Activated effector memory CD4-positive, alpha-beta T cell treated with anti-CD3 and anti-CD28 coated beads, Interleukin-2, amount 50 U/mL, for 16 hours (primary cell): ENCODE measurements around the gene PTP4A1.
A peak's percentile ranks its signal among the peaks of the same experiment; 100 is the strongest.
"Not testable (repeated sequence)": the region's sequence is repeated elsewhere in the genome, so short reads cannot be mapped to it uniquely, and the experiment has no call there.

Experiments
- DNase-seq: peaks from one replicate; pipeline ENCODE4 v3.0.0-alpha.2; 2020

Gene PTP4A1

GRCh38 chr6:63584566-63584965 lies 12.3 kb downstream of the PTP4A1 start:
- no peak for DNase-seq

GRCh38 chr6:63585652-63586051 lies 13.4 kb downstream of the PTP4A1 start:
- not testable (repeated sequence) for DNase-seq

GRCh38 chr6:63589952-63590411 lies 17.7 kb downstream of the PTP4A1 start:
- DNase-seq, result no peak

- DNase-seq, result no peak
These were observed 20.6 kb downstream of the PTP4A1 start for GRCh38 chr6:63592886-63593285.

- no peak for DNase-seq
These were observed 25.1 kb downstream of the PTP4A1 start for GRCh38 chr6:63597141-63598048.

- peak; percentile 89 for DNase-seq
These were observed 26.1 kb downstream of the PTP4A1 start for GRCh38 chr6:63598049-63599036.

GRCh38 chr6:63599243-63599642 lies 27.0 kb downstream of the PTP4A1 start:
- DNase-seq, result no peak

- DNase-seq, result no peak
These were observed 27.9 kb downstream of the PTP4A1 start for GRCh38 chr6:63600136-63600535.

GRCh38 chr6:63609231-63609630 lies 37.0 kb downstream of the PTP4A1 start:
- DNase-seq, result no peak

- no peak for DNase-seq
These were observed 38.7 kb downstream of the PTP4A1 start for GRCh38 chr6:63610944-63611343.

- DNase-seq, result no peak
These were observed 39.3 kb downstream of the PTP4A1 start for GRCh38 chr6:63611560-63611959.

GRCh38 chr6:63615590-63615989 lies 43.3 kb downstream of the PTP4A1 start:
- DNase-seq, result no peak
